Activated naive CD8-positive, alpha-beta T cell treated with anti-CD3 and anti-CD28 coated beads, Interleukin-2, amount 50 U/mL, for 16 hours (primary cell): Measurements from ENCODE around the gene ERCC8.
"Not testable (repeated sequence)": the region's sequence is repeated elsewhere in the genome, so short reads cannot be mapped to it uniquely, and the experiment has no call there.

ENCODE experiments used
- DNase-seq: peaks from one replicate; pipeline ENCODE4 v3.0.0-alpha.2; 2020; ENCODE audit warnings: low read depth, low spot score

ERCC8 gene

DNA sequence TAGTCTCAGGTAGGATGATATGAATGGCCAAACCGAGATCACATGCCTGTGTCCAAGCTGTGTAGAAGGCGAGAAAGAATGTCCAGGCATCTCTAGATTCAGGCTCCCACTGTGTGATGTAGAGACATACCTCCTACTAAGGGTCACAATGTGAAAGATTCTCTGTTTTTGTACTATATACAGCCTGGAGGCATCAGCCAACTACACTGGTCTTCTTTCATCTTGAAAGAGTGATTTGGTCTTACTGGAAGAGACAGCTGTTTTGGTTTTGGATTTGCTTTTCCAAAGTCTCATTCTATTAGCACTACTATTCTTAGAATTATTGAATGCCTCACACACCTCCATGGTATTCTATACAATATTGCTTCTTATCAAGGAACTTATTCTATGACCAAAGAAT lies 26.4 kb downstream of the ERCC8 start:
- no peak for DNase-seq

DNA sequence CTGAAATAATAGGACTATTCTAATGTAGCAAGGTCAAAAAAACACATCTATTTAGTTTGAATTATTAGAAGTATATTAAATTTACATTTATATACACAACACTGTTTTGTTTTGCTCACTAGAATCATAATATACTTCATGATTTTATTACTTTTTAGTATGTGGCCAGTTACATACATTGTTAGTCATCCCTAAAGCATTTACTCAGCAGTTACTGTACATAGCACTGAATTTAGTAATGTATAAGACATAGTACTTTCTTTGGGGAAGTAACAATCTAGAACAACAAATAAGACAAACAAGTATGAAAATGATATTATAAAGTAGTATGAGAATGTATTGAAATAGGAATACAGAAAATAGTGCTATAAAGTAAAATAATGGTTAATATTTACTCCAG lies 28.2 kb downstream of the ERCC8 start:
- no peak for DNase-seq

DNA sequence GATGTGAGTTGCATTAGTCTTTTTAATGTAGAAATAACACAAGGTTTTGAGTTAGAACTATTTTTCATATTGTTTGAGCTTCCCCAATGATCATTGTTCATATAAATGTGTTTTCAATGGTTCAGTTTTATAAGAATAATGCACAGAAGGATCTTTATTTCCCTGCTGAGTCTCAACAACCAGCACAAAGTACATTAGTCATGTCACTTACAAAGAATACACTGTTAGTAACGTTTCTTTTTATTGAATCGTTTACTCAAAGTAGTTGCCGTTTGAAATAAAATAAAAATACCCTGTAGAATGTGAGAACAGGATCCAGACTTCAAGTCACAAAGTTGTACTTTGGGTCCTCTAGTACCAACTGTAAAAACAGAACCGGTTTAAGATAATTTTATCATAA lies 41.5 kb downstream of the ERCC8 start:
- no peak for DNase-seq

DNA sequence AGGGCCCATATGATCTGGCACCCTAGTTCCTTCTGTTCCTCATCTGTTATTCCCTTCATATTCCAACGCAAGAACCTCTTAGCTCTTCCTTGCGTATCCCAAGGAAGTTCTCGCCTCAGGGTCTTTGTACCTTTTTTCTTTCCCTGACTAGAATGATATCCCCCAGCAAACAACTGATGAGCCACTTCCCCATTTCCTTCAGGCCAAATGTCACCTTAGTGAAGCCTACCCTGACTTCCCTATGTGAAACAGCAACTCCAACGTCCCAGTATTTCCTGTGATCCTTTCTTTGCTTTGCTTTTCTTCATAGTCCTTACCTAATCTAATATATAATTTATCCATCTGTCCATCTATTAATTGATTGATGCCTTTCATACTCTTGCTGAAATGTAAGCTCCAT lies 47.9 kb downstream of the ERCC8 start:
- no peak for DNase-seq

DNA sequence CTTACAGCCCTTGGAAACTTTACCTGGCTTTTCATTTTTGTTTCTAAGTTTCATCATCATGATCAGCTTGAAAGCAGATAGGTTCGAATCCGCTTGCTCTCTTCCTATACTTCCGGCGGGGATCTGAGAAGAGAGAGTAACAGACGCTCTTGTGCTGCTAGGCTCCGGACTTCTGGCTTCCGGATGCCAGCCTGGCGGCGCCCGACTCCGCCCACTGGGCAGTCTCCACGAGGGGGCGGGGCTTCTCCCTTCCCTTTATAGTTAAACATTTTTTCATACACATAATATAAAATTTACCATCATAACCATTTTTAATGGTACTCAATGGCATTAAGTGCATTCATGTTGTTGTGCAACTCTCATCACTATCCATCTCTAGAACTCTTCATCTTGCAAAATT lies 51.3 kb downstream of the ERCC8 start:
- no peak for DNase-seq

DNA sequence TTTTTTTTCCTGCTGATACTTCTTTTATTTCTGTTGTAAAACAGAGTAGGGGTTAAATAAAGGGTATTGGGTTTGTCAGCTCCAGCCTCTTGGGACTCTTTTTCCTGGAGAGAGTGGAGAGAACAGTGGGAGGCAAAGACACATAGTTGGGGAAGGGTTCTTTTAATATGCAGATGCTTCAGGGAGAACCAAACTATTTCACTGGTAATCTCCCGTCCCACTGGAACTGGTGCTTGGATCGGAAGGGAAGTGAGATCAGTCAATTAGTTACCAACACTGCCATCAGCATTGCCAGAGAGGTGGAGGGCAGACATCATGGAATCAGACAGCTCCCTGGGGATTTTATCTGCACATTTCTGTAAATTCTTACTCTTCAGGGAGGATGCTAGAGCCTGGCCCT lies 53.2 kb downstream of the ERCC8 start:
- DNase-seq, result no peak

DNA sequence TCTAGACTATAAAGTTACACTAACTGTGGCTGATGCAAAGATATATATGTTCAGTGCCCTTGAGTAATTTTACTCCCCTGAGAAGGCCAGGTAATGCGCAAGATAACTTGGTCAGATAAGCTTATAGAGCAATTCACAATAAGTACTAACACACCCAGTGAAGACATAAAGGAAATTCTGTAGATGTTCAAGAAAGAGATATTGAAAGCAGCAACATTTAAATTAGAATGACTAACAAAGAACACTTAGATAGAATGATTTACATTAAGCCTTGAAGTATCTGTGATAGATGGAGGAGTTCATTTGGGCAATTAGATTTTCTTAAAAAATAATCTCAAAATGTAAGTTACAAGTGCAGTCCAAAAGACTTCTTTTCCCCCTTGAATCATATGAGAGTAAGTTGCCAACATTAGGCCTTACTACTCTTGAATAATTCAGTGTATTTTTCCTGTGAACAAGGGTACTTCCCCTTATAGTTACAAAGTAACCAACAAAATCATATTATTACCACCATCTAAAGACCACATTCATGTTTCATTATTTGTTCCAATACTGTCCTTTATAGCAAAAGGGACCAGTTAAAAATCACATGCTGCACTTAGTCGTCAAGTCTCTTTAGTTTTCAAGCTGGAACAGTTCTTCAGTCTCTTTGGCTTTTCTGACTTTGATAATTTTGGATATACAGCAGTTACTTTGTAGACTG lies 56.4 kb downstream of the ERCC8 start:
- DNase-seq, result no peak

DNA sequence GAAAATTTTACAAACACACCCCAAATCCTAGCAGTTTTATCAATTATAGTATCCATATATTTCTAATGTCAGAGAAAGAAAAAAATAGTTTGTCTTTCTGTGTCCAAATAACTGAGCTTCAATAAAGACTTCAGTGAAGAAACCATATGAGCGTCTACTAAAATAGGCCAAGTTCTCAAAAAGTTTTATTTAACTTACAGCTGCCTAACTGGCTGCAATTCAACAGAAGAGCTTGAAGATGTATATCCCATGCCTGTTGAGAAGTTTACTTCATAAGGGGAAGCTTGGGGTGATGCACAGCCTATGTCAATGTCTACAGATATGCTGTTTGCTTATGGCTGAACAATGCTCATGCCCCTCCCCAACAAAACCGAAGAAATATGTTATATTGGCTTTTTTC lies 57.1 kb downstream of the ERCC8 start:
- no peak for DNase-seq

DNA sequence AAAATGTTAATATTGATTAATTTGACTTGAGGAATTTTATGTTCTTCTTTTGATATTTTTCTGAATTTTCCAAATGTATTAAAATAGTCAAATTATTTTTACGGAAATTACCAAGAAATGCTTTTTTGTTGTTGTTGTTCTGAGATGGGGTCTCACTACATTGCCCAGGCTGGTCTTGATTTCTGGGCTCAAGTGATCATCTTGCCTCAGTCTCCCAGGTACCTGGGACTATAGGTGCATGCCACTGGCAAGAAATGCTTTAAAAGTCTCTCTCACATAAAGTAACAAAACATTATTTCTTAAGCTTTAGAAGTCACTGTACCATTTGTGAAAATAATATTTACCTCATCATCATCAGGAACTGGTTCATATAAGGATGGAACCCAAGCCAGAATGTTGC lies 57.8 kb downstream of the ERCC8 start:
- DNase-seq, result no peak

DNA sequence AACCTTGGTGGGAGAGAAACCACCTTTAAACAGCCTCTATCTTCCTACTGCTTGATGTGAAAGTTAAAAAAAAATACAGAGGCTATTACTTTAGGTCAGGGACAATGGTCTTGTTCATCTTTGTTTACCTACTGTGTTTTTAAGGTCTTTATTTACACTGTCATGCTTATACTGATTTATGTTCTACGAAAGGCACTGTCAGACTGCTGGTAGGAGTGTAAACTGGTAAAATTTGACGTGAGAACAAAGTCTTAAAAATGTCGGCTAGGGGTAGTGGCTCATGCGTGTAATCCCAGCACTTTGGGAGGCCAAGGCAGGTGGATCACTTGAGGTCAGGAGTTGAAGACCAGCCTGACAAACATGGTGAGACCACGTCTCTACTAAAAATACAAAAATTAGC lies 58.7 kb downstream of the ERCC8 start:
- no peak for DNase-seq

DNA sequence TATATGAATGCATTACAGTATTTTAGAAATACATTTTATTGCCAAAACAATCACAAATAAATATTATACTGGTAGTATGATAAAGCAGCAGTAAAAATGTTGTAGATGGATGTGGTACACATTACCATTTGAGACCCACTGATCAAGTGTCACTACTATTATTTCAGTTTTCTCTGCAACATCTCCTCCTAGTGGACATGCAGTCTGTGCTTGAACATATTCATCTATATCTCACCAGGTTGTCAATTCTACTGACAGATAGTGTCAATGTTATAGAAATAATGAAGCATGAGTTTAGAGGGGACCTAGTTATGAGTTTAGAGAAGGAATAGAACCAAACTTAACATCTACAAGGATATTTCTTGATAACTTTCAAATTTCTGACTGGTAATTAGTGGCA lies 61.6 kb downstream of the ERCC8 start:
- no peak for DNase-seq

DNA sequence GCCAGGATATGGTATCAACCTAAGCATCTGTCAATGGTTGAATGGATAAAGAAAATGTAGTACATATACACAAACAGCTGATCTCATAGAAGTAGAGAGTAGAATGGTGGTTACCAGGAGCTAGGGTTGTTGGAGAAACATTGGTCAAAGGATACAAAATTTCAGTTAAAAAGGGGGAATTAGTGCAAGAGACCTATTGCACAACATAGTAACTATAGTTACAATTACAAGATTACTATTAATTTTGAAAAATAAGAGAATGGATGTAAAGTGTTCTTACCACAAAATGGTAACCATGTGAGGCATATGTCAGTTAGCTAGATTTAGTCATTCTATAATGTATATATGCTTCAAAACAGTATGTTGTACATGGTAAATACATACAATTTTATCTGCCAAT lies 72.0 kb downstream of the ERCC8 start:
- DNase-seq, result no peak

DNA sequence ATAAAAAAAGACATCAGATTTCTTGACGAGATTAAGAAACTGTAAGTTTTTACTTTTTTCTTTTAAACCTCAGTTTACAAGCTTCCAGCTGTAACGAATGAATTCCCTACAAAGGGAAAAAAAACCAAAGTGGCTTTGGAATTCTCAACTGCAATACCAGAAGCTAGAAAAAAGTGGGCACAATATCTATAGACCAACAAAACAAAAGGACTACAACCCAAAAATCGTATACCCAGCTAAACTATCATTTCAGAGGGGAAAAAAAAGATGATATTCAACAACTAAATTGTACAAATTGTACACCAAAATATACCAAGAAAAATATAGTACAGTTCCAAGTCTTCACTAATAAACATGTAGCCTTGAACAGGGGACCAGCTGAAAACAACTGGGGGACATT lies 74.0 kb downstream of the ERCC8 start:
- no peak for DNase-seq

DNA sequence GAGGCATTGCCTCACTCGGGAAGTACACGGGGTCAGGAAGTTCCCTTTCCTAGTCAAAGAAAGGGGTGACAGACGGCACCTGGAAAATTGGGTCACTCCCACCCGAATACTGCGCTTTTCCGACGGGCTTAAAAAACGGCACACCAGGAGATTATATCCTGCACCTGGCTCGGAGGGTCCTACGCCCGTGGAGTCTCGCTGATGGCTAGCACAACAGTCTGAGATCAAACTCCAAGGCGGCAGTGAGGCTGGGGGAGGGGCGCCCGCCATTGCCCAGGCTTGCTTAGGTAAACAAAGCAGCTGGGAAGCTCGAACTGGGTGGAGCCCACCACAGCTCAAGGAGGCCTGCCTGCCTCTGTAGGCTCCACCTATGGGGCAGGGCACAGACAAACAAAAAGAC lies 84.3 kb downstream of the ERCC8 start:
- not testable (repeated sequence) for DNase-seq

DNA sequence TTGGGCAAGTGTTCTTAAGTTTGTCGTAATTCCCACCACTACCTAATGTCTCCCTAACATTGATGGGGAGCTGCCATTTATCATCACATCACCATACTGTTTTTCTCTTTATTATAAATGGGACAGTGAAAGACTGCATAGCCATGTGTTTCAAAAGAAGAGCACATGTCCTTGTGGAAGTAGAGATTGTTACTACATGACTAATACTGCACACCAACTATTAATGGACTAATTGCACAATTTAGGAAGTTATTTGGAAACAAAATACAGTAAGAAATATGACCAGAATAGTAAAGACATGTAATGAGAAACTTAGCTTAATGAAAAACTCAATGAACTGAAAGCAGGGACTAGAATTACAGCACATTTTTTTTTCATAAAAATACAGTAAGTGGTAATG lies 88.8 kb downstream of the ERCC8 start:
- DNase-seq, result no peak

DNA sequence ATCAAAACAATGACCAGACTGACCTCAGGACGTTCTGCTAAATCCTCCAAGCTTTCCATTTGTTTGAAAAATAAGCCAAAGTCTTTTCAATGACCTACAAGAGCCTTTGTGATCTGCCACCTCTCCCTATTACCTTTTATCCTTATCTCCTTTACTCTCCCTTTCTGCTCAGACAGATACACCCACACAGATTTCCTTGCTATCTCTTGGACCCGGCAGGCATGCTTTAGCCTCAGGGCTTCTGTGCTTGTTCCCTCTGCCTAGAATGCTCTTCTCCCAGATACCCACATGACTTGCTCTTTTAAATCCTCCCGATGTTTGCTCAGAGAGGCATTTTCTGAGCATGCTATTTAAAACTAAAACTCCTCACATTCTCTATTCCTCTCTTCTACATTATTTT lies 91.9 kb downstream of the ERCC8 start:
- DNase-seq, result no peak

DNA sequence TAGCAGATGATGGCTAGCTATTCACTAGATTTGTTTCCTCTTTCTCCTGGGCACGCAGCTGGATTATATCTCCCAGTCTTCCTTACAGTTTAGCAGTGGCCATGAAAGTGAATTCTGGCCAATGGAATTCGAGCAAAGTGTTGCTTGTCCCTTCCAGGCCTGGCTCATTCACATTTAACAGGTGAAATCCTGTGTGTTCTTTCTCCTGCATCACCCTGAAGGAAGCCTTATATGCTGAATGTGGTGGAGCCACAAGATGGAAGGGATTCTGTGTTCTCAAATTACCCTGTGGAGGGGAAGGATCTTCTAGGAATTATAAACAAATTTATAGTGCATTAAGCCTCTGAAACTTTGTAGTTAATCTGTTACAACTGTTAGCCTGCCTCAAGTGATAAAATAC lies 92.6 kb downstream of the ERCC8 start:
- no peak for DNase-seq

DNA sequence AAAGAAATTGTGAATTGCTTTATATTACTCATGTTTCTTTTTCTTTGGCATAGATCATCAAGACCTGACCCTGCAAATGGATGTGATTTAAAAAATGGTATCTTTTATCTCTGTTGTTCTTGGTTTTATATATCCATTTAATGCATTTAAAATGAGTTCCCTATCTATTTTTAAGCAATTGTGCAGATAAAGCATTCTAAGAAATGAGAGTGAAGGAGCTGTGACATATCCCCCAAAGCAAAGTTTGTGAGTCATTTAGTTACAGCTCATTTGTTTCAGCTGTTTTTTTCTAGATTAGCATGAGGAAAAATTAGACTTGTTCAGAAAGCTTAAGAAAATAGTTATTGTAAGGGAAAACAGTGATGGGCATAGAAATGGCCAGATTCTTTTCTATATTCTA lies 93.2 kb downstream of the ERCC8 start:
- no peak for DNase-seq

DNA sequence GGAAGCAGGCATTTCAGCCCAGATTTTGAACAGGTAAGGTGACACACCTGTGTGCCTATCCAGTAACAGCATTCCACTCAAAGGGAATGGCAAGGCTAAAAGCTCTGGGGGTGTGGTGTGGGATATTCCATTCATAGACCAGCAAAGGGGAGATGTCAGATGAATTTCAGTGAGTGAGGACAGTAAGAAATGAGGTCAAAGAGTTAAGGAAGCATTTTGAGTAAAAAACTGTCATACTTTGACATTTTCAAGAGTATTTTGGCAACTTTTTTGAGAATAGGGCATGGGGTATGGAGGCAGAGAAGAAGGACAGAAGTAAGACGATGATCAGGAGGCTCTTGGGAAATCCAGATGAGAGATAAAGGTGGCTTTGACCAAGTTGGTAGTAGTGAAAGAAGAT lies 98.6 kb downstream of the ERCC8 start:
- no peak for DNase-seq

DNA sequence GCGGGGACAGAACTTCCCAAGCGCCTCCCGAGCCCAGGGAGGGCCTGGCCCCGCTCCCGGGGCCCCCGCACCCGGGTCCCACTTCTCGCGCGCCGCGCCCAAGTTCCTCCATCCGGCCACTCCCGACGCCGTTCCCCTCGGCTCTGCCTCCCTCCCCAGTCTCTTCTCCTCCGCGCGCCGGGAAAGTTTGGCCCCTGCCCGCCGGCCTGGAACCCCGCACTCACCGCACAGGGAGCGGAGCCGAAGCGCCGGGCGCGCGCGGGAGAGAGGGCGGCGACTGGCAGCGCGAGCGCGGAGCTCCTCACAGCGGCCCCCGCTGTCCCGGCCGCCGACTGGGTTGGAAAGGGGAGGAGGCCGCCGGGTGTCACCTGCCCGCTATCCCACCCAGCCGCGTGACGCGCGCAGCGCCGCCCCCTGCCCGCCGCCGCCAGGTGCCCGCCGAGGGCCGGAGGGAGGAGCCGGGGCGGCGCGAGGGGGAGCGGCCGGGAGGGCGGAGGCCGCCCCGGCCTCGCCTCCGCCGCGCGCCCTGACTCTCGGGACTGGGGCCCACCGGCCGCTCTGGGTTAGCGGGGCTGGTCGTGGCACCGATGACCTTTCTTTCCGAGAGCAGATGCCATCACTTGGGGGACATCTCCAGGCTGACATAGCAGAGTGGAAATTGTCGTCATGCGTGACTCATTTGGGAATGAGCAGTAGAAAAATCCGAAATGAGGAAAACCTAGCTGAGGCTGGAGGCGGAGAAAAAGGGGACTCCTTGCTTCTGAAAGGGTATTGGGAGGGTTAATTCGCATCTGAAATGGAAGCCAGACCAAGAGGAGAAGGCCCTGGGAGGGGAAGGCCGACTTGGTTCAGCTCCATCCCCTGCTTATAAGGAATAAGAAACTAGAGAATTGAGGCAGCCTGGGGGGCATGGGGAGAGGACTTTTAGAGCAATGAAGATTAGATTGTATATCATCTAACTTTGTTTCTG lies 100.6 kb downstream of the ERCC8 start, which contains the start of gene ELOVL7:
Gene ELOVL7, minus strand, starts transcription at position 334 of the 970 bp plus-strand sequence. CDS start 56,872 bp downstream, outside the sequence.
- DNase-seq, result no peak

DNA sequence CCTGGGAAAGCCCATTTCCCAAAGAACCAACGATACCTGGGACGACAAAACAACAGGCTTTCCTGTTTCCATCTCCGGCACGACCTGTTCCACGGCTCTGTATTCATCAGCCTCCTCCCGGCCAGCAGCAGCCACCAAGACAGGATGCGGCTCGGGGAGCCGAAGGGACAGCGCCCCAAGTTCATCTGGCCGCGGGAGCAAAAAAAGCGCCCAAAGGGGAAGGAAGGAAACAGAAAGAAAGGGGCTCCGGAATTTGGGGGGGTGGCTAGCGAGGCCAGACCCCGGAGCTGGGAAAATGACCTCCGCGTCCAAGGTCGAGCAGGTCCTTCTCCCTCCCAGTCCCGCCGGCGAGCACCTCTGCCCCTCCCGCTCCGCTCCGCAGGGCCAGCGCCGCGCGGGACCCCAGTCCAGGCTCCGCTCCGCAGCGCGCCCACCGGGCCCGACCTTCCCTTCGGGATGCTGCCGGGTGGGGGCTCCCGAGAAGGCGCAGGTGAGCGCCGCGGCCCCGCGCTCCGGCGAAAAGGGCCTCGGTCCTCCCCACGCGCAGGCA lies 101.4 kb downstream of the ERCC8 start:
- no peak for DNase-seq

DNA sequence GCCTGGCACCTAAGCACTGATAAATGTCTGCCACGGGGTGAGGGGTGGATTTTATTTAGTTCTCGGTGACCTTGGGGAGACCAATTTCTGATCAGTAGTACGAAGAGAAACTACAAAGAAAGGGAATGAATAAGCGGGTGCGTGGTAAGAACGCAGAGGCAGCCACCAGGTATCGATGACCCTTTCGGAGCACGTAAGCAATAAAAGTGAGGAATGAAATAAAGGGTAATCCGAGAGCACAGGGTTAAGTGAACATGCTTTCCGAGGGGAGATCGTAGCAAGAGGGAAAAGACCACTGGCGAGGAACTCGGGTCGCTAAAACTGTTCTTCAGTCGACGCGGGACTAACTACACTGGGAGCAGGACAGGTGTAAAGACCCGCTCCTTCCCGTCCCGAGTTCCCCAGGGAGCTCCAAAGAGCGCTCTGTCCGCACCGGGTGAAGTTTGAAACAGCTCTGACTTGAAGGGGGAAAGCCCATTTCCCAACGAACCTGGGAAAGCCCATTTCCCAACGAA lies 101.9 kb downstream of the ERCC8 start:
- DNase-seq, result no peak
